Astrocyte (in vitro differentiated cells and primary cell): ENCODE results near the gene DGCR2. TPM values are rescaled to one million over a fixed set of nuclear protein-coding genes. Genes with fewer than 3 reads are reported as not detected.

Experiments used
- DNase-seq: peaks from one replicate; pipeline ENCODE4 v3.0.0-alpha.2; 2010; ENCODE audit warnings: low read depth
- FAIRE-seq: peaks from 2 replicates; lab custom pipeline; 2011; peaks lifted over from hg19 to GRCh38; lab: Jason Lieb, UNC
- H2AFZ ChIP-seq: 2 replicates; pipeline ENCODE4 v1.6.0; 2012; ENCODE audit warnings: low read depth, low read length, inconsistent platforms
- H3K27ac ChIP-seq: 2 replicates; pipeline ENCODE4 v1.5.1; 2011; ENCODE audit warnings: low read depth, low read length, inconsistent platforms
- H3K27me3 ChIP-seq: 2 replicates; pipeline ENCODE4 v1.6.0; 2011; ENCODE audit warnings: low read length, inconsistent platforms; ENCODE audit not compliant: insufficient read depth
- H3K36me3 ChIP-seq: 2 replicates; pipeline ENCODE4 v1.5.1; 2011; ENCODE audit warnings: low read length, inconsistent platforms; ENCODE audit not compliant: insufficient read depth
- H3K4me1 ChIP-seq: 2 replicates; pipeline ENCODE4 v1.5.1; 2011; ENCODE audit warnings: low read length, inconsistent platforms; ENCODE audit not compliant: insufficient read depth
- H3K4me2 ChIP-seq: 2 replicates; pipeline ENCODE4 v1.6.0; 2012; ENCODE audit warnings: low read length, inconsistent platforms
- H3K4me3 ChIP-seq: 2 replicates; pipeline ENCODE4 v1.5.1; 2011; ENCODE audit warnings: low read depth, mild to moderate bottlenecking, low read length, inconsistent platforms; ENCODE audit not compliant: insufficient read depth
- H3K79me2 ChIP-seq: 2 replicates; pipeline ENCODE4 v1.6.0; 2012; ENCODE audit warnings: mild to moderate bottlenecking, low read length, inconsistent platforms; ENCODE audit not compliant: insufficient read depth
- H3K9ac ChIP-seq: 2 replicates; pipeline ENCODE4 v1.6.0; 2012; ENCODE audit warnings: mild to moderate bottlenecking, low read length, inconsistent platforms
- H3K9me3 ChIP-seq: 2 replicates; pipeline ENCODE4 v1.5.1; 2012; ENCODE audit warnings: low read depth, mild to moderate bottlenecking, low read length, inconsistent platforms; ENCODE audit not compliant: insufficient read depth
- H4K20me1 ChIP-seq: 2 replicates; pipeline ENCODE4 v1.6.0; 2012; ENCODE audit warnings: low read length, inconsistent platforms; ENCODE audit not compliant: insufficient read depth
- H3K27ac Mint-ChIP-seq: one replicate; pipeline ENCODE4 v1.8.0; 2021; ENCODE audit warnings: mild to moderate bottlenecking, mixed read lengths; ENCODE audit not compliant: unreplicated experiment
- H3K27me3 Mint-ChIP-seq: one replicate; pipeline ENCODE4 v1.8.0; 2021; ENCODE audit warnings: low read depth, mixed read lengths; ENCODE audit not compliant: unreplicated experiment
- H3K36me3 Mint-ChIP-seq: one replicate; pipeline ENCODE4 v1.8.0; 2021; ENCODE audit warnings: low read depth, mixed read lengths; ENCODE audit not compliant: unreplicated experiment
- H3K4me1 Mint-ChIP-seq: one replicate; pipeline ENCODE4 v1.8.0; 2021; ENCODE audit warnings: low read depth, mixed read lengths; ENCODE audit not compliant: unreplicated experiment
- H3K4me3 Mint-ChIP-seq: one replicate; pipeline ENCODE4 v1.8.0; 2021; ENCODE audit warnings: mild to moderate bottlenecking, moderate library complexity, mixed read lengths; ENCODE audit not compliant: unreplicated experiment
- H3K9me3 Mint-ChIP-seq: one replicate; pipeline ENCODE4 v1.8.0; 2021; ENCODE audit warnings: mild to moderate bottlenecking, mixed read lengths; ENCODE audit not compliant: unreplicated experiment
- EZH2 ChIP-seq: IDR thresholded peaks from 2 replicates; pipeline ENCODE4 v1.6.1; 2012; ENCODE audit warnings: mild to moderate bottlenecking, low read length, inconsistent platforms; ENCODE audit not compliant: insufficient read depth
- total RNA-seq: library from RNA; stranded (reverse); gene quantifications from 2 replicates; pipeline ENCODE4 v1.2.1, GENCODE V29; 2021
- TF ChIP-seq, protein P1 (sequence below): IDR thresholded peaks from 2 replicates; pipeline ENCODE4 v1.5.1; 2011; ENCODE audit warnings: low read depth, mild to moderate bottlenecking, inconsistent platforms, low read length, moderate library complexity; ENCODE audit not compliant: insufficient read depth

Gene DGCR2
- total RNA-seq, 1 donor from 2014 or later = 49.4 TPM

DNA sequence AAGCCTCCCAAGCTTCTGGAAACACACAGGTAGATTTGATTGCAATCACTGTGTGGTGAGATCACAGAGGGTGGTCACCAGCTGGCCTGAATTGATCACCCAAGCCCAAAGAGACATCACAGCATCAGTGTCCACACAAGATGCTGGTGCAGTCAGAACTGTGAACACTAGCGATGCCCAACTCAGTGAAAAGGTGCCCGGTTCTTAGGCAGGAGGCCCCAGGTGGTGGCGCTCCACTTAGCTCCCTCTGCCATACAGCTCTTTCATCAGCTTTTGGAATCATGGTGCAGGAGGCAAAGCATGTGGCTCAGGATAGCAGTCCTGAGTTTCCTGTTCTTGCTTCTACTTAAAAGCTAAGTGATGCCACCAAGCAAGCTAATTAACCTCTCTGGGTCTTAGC lies 11.1 kb downstream of the DGCR2 start:
- peaks cover 90% of the 10 kb centered on the region for H4K20me1 ChIP-seq
- FAIRE-seq = no peak
- H3K79me2 ChIP-seq = peaks cover 92% of the 10 kb centered on the region

DNA sequence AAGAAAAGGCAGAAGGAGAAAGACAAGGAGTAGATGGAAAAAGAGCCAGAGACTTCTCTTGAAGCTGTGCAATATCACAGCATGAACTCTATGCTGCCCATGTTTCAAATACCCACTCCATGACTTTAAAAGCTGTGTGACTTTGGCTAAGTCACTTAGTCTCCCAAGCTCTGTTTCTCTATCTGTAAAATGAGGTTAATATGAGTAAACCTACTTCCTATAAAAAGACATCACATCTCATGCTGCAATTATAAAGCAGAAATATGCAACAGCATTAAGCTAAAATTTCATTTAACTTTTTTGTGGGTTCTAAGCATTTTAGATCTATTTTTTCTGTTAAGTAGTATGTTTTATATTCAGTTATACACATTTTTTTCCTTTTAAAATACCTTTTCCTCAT lies 11.6 kb downstream of the DGCR2 start:
- no peaks in the 10 kb centered on the region for H3K27me3 Mint-ChIP-seq
- no peak overlapping the region for H3K4me3 Mint-ChIP-seq
- no peak overlapping the region for H3K4me2 ChIP-seq
- no peak overlapping the region for H3K27ac Mint-ChIP-seq
- no peaks in the 10 kb centered on the region for H3K36me3 ChIP-seq
- TF ChIP-seq EZH2 = no peak
- TF ChIP-seq, protein P1, sequence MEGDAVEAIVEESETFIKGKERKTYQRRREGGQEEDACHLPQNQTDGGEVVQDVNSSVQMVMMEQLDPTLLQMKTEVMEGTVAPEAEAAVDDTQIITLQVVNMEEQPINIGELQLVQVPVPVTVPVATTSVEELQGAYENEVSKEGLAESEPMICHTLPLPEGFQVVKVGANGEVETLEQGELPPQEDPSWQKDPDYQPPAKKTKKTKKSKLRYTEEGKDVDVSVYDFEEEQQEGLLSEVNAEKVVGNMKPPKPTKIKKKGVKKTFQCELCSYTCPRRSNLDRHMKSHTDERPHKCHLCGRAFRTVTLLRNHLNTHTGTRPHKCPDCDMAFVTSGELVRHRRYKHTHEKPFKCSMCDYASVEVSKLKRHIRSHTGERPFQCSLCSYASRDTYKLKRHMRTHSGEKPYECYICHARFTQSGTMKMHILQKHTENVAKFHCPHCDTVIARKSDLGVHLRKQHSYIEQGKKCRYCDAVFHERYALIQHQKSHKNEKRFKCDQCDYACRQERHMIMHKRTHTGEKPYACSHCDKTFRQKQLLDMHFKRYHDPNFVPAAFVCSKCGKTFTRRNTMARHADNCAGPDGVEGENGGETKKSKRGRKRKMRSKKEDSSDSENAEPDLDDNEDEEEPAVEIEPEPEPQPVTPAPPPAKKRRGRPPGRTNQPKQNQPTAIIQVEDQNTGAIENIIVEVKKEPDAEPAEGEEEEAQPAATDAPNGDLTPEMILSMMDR = no peak
- H3K9ac ChIP-seq = no peak overlapping the region
- peaks cover 8% of the 10 kb centered on the region for H3K36me3 Mint-ChIP-seq
- no peak overlapping the region for H3K27ac ChIP-seq
- no peaks in the 10 kb centered on the region for H3K9me3 ChIP-seq
- DNase-seq = no peak
- no peaks in the 10 kb centered on the region for H3K27me3 ChIP-seq
- FAIRE-seq = no peak
- H3K79me2 ChIP-seq = peaks cover 92% of the 10 kb centered on the region
- H3K9me3 Mint-ChIP-seq = no peaks in the 10 kb centered on the region
- H2AFZ ChIP-seq = no peak overlapping the region
- H3K4me1 ChIP-seq = peaks cover 3% of the 10 kb centered on the region
- H3K4me3 ChIP-seq = no peak overlapping the region
- peaks cover 90% of the 10 kb centered on the region for H4K20me1 ChIP-seq
- peaks cover 17% of the 10 kb centered on the region for H3K4me1 Mint-ChIP-seq

More for the DNA sequence above, 11.1 kb downstream of the DGCR2 start:
- Histone ChIP-seq H2AFZ (no peak overlapping the region), H3K27ac (no peak overlapping the region), H3K27me3 (no peaks in the 10 kb centered on the region), H3K36me3 (no peaks in the 10 kb centered on the region), H3K4me3 (no peak overlapping the region), H3K4me2 (no peak overlapping the region), H3K9ac (no peak overlapping the region), H3K9me3 (no peaks in the 10 kb centered on the region), H3K4me1 (peaks cover 3% of the 10 kb centered on the region)
- Mint-ChIP-seq H3K4me1 (peaks cover 16% of the 10 kb centered on the region), H3K27me3 (no peaks in the 10 kb centered on the region), H3K27ac (no peak overlapping the region), H3K4me3 (no peak overlapping the region), H3K9me3 (no peaks in the 10 kb centered on the region), H3K36me3 (peaks cover 4% of the 10 kb centered on the region)
- no peak for DNase-seq
- TF ChIP-seq, protein P1 = no peak
- TF ChIP-seq EZH2 = no peak

- Mint-ChIP-seq H3K4me1 (peaks cover 14% of the 10 kb centered on the region), H3K27ac (no peak overlapping the region), H3K36me3 (peaks cover 6% of the 10 kb centered on the region), H3K9me3 (no peaks in the 10 kb centered on the region), H3K27me3 (no peaks in the 10 kb centered on the region), H3K4me3 (no peak overlapping the region)
- H3K4me1 ChIP-seq = peaks cover 3% of the 10 kb centered on the region
- H3K79me2 ChIP-seq = peaks cover 92% of the 10 kb centered on the region
- H3K9ac ChIP-seq = no peak overlapping the region
- no peaks in the 10 kb centered on the region for H3K9me3 ChIP-seq
- peaks cover 90% of the 10 kb centered on the region for H4K20me1 ChIP-seq
- FAIRE-seq = no peak
- H3K4me2 ChIP-seq = no peak overlapping the region
- no peaks in the 10 kb centered on the region for H3K27me3 ChIP-seq
- H3K27ac ChIP-seq = no peak overlapping the region
- H3K4me3 ChIP-seq = no peak overlapping the region
- TF ChIP-seq EZH2 = no peak
- TF ChIP-seq, protein P1 = no peak
- H2AFZ ChIP-seq = no peak overlapping the region
- H3K36me3 ChIP-seq = no peaks in the 10 kb centered on the region
- DNase-seq = no peak
These were observed 12.2 kb downstream of the DGCR2 start for GRCh38 chr22:19110064-19110458.
